ENCODE data around the gene MYO1D. TPM values are rescaled to one million over a fixed set of nuclear protein-coding genes. Genes with fewer than 3 reads are reported as not detected.
"Not testable (repeated sequence)": the region's sequence is repeated elsewhere in the genome, so short reads cannot be mapped to it uniquely, and the experiment has no call there.

Gene MYO1D
- total RNA-seq, 1 experiment from 2014 or later = 57.2 TPM

DNA sequence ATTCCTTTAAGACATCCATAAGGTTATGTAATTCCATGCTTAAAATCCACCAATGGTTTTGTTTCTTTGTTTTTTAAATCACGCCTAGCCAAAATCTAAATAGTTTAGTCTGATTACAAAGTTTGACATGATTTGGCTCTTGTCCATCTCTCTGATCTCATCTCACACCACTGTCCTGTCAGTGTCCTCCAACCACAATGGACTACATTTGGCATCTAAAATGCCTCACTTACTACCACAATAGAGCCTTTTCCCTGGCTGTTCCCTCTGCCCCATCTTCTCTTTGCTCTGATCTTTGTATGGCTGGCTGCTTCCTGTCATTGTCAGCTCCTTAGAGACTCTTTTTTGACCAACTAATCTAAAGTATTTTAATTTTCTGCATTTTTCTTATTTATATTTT, 157.2 kb downstream of the MYO1D start:
- CTCF ChIA-PET = no interaction called here
- H3K36me3 Mint-ChIP-seq (ENCODE audit: insufficient read depth, unreplicated experiment) = no peaks in the 10 kb centered on the region
- no peak for DNase-seq
- no peaks in the 10 kb centered on the region for H3K27me3 Mint-ChIP-seq (ENCODE audit: unreplicated experiment)
- H3K4me1 Mint-ChIP-seq (ENCODE audit: low read depth, unreplicated experiment) = no peaks in the 10 kb centered on the region
- no peaks in the 10 kb centered on the region for H3K9me3 Mint-ChIP-seq (ENCODE audit: low read depth, unreplicated experiment)
- TF ChIP-seq CTCF (IDR thresholded peaks at IDR 0.05; ENCODE audit: unreplicated experiment) = no peak
- BruUV-seq (replicated peaks) = no TSS peak
- H3K27ac Mint-ChIP-seq (ENCODE audit: unreplicated experiment) = no peak overlapping the region
- no peak overlapping the region for H3K4me3 Mint-ChIP-seq (ENCODE audit: low read depth, unreplicated experiment)
- intact Hi-C loops (cut with micrococcal nuclease; ENCODE audit: unreplicated experiment) = no loop called here

DNA sequence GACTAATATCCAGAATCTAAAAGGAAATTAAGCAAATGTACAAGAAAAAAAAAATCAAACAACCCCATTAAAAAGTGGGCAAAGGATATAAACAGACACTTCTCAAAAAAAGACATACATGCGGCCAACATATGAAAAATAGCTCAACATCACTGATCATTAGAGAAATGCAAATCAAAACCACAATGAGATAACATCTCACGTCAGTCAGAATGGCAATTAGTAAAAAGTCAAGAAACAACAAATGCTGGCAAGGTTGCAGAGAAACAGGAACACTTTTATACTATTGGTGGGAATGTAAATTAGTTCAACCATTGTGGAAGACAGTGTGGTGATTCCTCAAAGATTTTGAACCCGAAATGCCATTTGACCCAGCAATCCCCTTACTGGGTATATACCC, 162.0 kb downstream of the MYO1D start:
- intact Hi-C loops (cut with micrococcal nuclease; ENCODE audit: unreplicated experiment); CTCF ChIA-PET; H3K9me3 Mint-ChIP-seq (ENCODE audit: low read depth, unreplicated experiment); H3K27ac Mint-ChIP-seq (ENCODE audit: unreplicated experiment); DNase-seq; H3K36me3 Mint-ChIP-seq (ENCODE audit: insufficient read depth, unreplicated experiment); H3K4me1 Mint-ChIP-seq (ENCODE audit: low read depth, unreplicated experiment); BruUV-seq (replicated peaks); H3K4me3 Mint-ChIP-seq (ENCODE audit: low read depth, unreplicated experiment); H3K27me3 Mint-ChIP-seq (ENCODE audit: unreplicated experiment): not testable (repeated sequence)

- H3K4me1 Mint-ChIP-seq (ENCODE audit: low read depth, unreplicated experiment); H3K27me3 Mint-ChIP-seq (ENCODE audit: unreplicated experiment); H3K9me3 Mint-ChIP-seq (ENCODE audit: low read depth, unreplicated experiment); H3K4me3 Mint-ChIP-seq (ENCODE audit: low read depth, unreplicated experiment); CTCF ChIA-PET; BruUV-seq (replicated peaks); intact Hi-C loops (cut with micrococcal nuclease; ENCODE audit: unreplicated experiment); DNase-seq; H3K27ac Mint-ChIP-seq (ENCODE audit: unreplicated experiment); H3K36me3 Mint-ChIP-seq (ENCODE audit: insufficient read depth, unreplicated experiment): not testable (repeated sequence)
These were observed 162.7 kb downstream of the MYO1D start for GRCh38 chr17:32714206-32714605.

DNA sequence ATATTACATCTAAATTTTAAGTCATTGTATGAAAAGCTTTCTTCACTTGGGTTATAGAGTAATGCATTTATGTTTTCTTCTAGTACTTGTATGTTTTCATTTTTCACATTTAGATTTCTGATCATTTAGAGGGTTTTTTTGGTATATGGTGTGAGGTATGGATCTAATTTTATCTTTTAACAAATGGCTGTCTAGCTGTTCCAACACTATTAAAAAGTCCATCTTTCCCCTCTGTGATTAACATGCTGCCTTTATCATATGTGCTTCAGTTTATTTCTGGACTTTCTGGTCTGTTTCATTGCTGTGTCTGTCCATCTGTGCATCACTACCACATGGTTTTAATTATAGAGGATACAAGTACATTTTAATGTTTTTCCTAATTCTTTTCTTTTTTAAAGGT, 163.8 kb downstream of the MYO1D start:
- BruUV-seq (replicated peaks) = no TSS peak
- Mint-ChIP-seq H3K27me3 (ENCODE audit: unreplicated experiment) (no peaks in the 10 kb centered on the region), H3K4me1 (ENCODE audit: low read depth, unreplicated experiment) (no peaks in the 10 kb centered on the region), H3K9me3 (ENCODE audit: low read depth, unreplicated experiment) (no peaks in the 10 kb centered on the region), H3K27ac (ENCODE audit: unreplicated experiment) (no peak overlapping the region), H3K36me3 (ENCODE audit: insufficient read depth, unreplicated experiment) (no peaks in the 10 kb centered on the region), H3K4me3 (ENCODE audit: low read depth, unreplicated experiment) (no peak overlapping the region)
- CTCF ChIA-PET = no interaction called here
- intact Hi-C loops (cut with micrococcal nuclease; ENCODE audit: unreplicated experiment) = no loop called here
- TF ChIP-seq CTCF (IDR thresholded peaks at IDR 0.05; ENCODE audit: unreplicated experiment) = no peak
- no peak for DNase-seq

DNA sequence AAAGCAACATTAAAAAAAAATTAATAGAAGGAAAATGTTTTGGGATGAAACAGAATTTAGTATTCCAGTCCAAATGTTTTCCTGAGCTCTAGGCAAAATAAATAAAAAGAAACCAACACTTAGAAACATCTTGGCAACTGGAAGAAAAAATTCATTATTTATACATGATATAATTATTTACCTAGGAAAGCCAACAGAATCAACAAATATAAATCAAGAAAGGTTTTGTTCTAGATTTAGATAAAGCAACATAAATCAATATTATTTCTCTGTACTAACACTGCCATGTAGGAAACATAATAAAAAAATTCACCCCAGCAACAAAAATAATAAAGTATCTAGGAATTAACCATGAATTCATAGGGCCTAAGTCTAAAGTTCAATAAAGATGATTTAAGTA, 167.4 kb downstream of the MYO1D start:
- no peak overlapping the region for H3K27ac Mint-ChIP-seq (ENCODE audit: unreplicated experiment)
- no peaks in the 10 kb centered on the region for H3K4me1 Mint-ChIP-seq (ENCODE audit: low read depth, unreplicated experiment)
- CTCF ChIA-PET = no interaction called here
- no peaks in the 10 kb centered on the region for H3K9me3 Mint-ChIP-seq (ENCODE audit: low read depth, unreplicated experiment)
- no TSS peak for BruUV-seq (replicated peaks)
- no peak overlapping the region for H3K4me3 Mint-ChIP-seq (ENCODE audit: low read depth, unreplicated experiment)
- H3K36me3 Mint-ChIP-seq (ENCODE audit: insufficient read depth, unreplicated experiment) = no peaks in the 10 kb centered on the region
- TF ChIP-seq CTCF (IDR thresholded peaks at IDR 0.05; ENCODE audit: unreplicated experiment) = no peak
- no peak for DNase-seq
- intact Hi-C loops (cut with micrococcal nuclease; ENCODE audit: unreplicated experiment) = no loop called here
- H3K27me3 Mint-ChIP-seq (ENCODE audit: unreplicated experiment) = no peaks in the 10 kb centered on the region
